Fibroblast of pulmonary artery (primary cell): ENCODE data around the gene LCTL.

Experiments
- DNase-seq: peaks from one replicate; pipeline ENCODE4 v3.0.0-alpha.2; 2010; ENCODE audit warnings: low read depth
- H3K4me3 ChIP-seq: replicated peaks from 2 replicates; pipeline ENCODE4 v1.5.1; 2011; ENCODE audit warnings: low read depth, mild to moderate bottlenecking, control low read depth, low read length, moderate library complexity
- CTCF ChIP-seq: IDR thresholded peaks from 2 replicates; pipeline ENCODE4 v1.5.1; 2011; ENCODE audit warnings: mild to moderate bottlenecking, control low read depth, low read length, inconsistent platforms; ENCODE audit errors: missing control alignments

LCTL gene

GRCh38 chr15:66567897-66568296, 2.1 kb upstream of the LCTL start:
- no peak for DNase-seq
- no peak overlapping the region for H3K4me3 ChIP-seq
- TF ChIP-seq CTCF, result no peak

GRCh38 chr15:66566963-66567531, 1.2 kb upstream of the LCTL start:
- no peak overlapping the region for H3K4me3 ChIP-seq
- DNase-seq, result peak; percentile 79
- peak; percentile 65 for TF ChIP-seq CTCF

GRCh38 chr15:66565141-66565641, 607 bp downstream of the LCTL start:
- DNase-seq, result no peak
- no peak for TF ChIP-seq CTCF
- no peak overlapping the region for H3K4me3 ChIP-seq

- no peak overlapping the region for H3K4me3 ChIP-seq
- no peak for TF ChIP-seq CTCF
- DNase-seq, result no peak
Observed at GRCh38 chr15:66564136-66565041, 1.4 kb downstream of the LCTL start.

- no peak for DNase-seq
- no peak for TF ChIP-seq CTCF
- H3K4me3 ChIP-seq, result no peak overlapping the region
Observed at GRCh38 chr15:66563566-66564110, 2.2 kb downstream of the LCTL start.

- H3K4me3 ChIP-seq, result no peak overlapping the region
- no peak for TF ChIP-seq CTCF
- no peak for DNase-seq
Observed at GRCh38 chr15:66563126-66563525, 2.7 kb downstream of the LCTL start.
